Measurements from ENCODE around the gene GTF3C2.
"Not testable (repeated sequence)": the region's sequence is repeated elsewhere in the genome, so short reads cannot be mapped to it uniquely, and the experiment has no call there.

The GTF3C2 gene

DNA sequence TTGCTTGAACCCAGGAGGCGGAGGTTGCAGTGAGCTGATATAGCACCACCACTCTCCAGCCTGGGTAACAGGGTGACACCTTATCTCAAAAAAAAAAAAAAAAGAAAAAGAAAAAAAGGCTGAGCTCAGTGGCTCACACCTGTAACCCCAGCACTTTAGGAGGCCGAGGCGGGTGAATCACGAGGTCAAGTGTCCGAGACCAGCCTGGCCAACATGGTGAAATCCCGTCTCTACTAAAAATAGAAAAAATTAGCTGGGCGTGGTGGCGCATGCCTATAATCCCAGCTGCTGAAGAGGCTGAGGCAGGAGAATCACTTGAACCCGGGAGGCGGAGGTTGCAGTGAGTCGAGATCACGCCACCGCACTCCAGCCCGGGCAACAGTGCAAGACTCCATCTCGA, 36.7 kb downstream of the GTF3C2 start:
- not testable (repeated sequence) for DNase-seq

DNA sequence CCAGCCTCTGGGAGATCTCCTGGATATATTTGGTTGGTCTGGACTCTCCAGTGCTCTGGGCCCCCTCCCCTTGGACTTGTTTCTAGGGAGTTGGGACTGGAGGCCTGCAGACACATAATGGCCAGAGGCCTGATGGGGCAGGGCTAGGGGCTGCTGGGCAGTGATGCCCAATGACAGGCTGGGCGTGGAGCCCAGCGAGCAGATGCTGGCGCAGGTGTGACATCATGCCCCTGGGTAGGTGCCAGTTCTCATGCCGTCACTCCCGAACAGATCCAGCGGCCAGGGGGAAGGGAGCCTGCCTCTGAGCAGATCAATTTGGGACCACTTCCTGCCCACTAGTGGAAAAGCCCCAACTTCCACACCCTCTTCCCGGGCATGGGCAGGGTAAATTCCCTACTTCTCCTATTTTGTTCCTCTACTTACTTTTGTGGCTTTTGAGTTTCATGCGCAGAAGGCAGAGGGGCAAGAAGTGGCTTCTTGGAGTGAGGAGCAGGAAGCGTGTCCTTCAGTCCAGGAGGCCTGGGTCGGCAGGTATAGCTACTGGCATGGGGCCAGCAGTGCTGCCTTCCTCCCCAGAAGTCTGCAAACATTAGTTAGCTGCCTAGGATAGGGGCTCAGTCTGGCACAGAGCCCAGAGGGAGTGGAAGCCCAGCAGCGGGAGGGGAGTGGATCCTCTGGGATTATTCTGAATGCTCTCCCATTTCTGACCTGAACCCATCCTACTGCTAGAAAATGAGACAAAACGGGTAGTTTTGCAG, 39.7 kb downstream of the GTF3C2 start:
- DNase-seq = no peak

DNA sequence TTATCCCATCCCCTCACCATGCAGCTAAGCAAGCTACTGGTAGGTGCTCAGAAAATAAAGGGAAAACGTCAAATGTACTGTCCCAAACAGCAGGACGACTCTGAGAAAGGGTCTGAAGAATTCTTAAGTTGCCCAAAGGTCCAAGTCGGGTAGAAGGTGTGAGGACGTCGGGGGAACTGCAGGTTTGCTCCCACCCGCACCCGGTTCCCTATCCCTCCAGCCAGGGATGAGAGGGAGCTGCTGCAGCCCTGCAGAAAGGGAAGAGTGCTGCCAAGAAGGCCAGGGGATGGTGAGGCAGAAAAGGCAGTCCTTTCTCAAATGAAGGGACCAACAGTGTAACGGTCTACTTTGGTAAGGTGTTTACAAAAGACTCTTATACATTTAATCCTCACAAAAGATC, 41.4 kb downstream of the GTF3C2 start:
- no peak for DNase-seq

DNA sequence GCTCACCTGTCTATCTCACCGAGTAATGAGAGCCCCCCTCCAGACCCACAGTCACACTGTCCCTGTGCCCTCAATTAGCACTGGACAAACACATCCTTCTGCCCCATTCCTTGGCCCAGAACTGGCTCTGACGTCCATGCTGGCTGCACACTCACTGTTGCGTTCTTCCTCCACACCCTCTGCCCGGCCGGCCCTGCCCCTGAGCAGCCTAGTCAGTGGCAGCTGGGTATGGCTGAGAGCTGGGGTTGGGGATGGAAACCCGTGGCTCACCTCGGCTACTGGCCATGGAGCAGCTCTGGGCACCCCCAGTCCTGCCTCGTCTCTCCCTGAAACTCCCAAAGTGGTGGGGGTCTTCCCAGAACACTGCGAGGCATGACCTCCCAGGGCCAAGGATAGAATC, 41.9 kb downstream of the GTF3C2 start:
- DNase-seq = no peak

DNA sequence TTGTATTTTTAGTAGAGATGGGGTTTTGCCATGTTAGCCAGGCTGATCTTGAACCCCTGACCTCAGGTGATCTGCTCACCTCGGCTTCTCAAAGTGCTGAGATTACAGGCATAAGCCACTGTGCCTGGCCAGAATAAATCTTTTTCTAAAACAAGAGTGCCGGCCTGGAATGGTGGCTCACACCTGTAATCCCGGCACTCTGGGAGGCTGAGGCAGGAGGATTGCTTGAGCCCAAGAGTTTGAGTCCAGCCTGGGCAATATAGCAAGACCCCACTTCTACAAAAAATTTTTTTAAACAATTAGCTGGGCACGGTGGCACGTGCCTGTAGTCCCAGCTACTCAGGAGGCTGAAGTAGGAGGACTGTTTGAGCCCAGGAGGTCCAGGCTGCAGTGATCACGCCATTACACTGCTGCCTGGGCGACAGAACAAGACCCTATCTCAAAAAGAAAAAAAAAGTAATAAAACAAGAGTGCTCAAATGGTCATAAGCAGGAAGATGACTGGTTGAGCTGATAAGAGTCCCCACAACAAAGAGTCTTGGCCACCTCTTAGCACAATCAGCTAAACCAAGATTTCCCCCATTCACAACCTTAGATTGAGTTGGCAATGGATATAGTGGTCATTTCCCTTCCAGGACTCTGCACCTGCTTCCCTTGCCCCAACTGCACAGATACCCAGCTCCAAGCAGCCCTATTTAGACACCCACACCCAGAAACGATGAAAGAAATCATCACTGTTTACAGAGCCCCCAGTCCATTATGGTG, 42.5 kb downstream of the GTF3C2 start:
- no peak for DNase-seq

DNA sequence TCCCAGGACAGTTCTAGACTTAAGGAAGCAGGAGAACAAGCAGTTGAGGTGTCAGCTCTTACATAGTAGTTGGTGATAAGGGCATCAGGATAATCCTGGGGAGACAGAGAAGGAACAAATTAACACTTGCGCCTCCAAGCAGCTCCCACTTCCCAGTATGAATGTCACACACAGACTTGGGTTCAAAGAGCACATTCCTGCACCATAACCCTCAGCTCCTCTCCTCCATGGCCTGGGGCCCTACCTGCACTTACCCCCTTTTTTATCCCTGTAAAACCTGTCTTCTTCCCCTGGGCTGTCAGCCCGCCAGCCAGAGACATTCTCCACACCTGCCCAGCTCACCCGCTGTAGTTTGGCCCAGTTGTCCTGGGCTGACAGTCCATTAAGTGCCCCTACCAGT, 44.4 kb downstream of the GTF3C2 start:
- no peak for DNase-seq

DNA sequence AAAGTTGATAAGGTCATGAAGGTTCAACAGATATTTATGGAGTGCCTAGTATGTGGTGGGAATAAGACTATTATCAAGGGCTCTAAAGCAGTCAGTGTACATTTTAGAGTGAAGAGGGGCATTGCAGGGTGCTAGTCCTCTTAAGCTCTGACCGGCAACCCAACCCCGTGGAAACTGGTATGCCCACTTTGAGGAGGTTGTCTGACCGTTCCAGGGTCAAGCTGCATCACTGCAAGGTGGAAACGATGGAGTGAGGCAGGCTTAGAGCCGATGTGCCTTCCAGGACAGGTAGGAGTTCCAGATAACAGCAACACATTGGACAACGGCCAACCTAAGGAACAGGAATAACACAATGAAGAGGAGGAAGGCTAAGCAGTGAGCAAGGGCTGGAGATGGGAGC, 46.9 kb downstream of the GTF3C2 start:
- no peak for DNase-seq

DNA sequence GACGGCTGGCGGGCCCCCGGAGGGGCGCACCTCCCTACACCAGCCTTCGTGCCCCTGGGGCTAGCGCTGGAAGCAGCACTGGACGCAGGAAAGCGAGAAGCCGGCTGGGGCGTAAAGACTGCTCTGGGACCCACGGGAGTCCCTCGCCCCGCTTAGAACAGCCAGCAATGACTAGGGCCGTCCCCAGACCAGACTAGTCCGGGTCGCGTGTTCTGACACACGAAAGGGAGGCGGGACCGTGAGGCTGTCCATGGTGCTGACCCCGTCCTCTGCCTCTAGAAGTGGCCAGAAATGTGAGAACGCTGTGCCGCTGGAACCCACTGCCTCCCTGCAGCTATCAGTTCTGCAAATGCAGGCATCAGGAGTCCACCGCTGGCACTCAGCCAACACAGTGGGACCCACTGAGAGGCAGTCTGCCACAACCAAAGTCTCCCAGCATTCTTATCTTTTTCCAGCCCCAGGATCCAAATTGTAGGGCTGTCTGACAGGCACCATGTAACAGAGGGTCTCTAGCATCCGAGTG, 48.1 kb downstream of the GTF3C2 start, which contains the start of gene UCN:
Gene UCN, minus strand, starts transcription at position 87 of the 523 bp plus-strand sequence. CDS start 550 bp downstream, outside the sequence.
- DNase-seq = no peak

DNA sequence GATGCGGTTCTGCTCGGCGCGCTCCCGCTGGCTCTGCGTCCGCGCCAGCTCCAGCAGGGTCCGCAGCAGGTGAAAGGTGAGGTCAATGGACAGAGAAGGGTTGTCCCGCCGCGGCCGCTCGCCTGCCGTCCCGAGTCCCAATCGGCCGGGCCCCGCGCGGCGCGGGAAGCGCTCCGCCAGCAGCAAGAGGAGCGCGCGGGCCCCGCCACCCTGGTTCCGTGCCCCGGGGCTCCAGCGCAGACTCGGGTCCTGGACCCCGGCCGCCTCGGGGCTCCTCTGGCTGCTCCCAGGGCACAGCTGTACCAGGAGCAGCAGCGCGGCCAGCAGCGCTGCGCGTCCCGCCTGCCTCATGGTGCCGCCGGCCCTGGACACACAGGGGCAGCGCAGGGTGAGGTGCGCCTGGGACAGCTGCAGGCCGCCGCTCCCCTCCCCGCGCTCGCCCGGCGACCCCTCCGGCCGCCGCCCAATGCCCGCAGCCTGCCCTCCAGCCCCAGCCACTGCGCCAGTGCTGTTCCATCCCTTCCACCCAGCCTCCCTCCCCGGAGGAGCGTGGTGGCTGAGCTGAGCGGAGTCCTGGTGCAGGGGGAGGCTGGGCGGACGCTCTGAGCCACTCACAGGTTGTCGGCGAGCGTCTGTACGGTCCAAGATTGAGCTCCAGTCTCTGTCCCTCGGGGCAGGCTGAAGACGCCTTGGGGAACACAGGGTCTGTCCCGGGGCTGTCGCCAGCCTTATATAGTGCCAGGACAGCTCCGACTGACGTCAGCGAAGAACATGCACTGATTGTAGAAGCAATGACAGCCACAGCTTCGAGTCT, 48.8 kb downstream of the GTF3C2 start:
- DNase-seq = no peak

DNA sequence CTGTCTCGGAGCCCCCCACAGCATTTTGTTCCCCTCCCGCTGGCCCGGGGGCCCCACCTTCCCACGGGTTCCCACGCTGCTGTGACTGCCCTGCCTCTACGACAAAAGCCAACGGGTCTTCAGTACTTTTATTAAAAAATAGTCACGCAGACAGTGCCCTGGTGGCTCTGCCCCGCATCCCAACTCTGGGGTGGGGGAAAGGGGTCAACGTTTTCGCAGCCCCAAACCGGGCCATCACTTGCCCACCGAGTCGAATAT, 49.3 kb downstream of the GTF3C2 start:
- no peak for DNase-seq

DNA sequence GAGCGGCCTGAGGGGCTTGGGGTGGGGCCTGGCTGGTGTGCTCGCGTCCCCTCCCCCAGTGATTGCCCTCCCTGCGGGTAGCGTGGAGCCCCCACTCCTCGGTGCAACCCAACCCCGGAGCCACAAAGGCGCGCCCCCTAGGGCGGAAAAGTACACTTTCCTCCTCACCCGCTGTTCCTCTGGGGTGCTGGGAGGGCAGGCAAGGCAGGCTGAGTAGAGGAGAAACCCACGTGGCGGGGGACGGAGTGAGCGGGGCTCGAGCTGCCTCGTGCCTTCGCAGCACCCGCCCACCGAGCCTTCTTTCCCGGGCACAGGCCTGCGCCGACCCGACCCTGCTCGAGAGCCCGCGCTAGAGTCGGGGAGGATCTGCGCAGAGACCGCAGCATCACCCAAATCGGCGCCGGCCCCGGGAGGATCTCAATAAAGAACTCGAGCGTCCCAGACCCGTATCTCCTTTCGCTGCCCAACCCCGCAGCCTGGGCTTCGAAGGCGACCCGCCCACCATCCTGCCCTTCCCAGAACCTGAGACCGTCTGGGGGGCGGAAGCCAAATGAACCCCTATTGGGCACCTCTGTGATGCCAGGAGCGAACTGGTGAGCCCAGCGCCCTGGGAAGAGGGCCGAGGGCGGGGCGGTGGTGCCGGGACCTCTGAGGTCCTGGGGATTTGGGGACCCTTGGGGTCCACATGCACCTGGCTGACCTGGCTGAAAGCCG, 49.8 kb downstream of the GTF3C2 start:
- DNase-seq = peak; percentile 18 to 32

DNA sequence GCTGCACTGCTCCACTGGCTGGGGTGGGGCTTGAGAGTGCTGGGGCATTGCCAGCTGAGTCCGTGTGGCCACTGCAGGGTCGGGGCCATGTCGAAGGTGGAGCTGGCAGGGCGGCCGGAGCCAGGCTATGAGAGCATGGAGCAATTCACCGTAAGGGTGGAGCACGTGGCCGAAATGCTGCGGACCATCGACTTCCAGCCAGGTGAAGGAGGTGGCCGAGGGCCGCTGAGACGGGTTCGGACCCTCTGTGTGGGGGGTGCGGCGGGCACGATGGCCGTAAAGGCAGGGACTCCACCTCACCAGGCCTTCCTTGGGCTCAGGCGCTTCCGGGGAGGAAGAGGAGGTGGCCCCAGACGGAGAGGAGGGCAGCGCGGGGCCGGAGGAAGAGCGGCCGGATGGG, 50.4 kb downstream of the GTF3C2 start:
- DNase-seq = no peak

DNA sequence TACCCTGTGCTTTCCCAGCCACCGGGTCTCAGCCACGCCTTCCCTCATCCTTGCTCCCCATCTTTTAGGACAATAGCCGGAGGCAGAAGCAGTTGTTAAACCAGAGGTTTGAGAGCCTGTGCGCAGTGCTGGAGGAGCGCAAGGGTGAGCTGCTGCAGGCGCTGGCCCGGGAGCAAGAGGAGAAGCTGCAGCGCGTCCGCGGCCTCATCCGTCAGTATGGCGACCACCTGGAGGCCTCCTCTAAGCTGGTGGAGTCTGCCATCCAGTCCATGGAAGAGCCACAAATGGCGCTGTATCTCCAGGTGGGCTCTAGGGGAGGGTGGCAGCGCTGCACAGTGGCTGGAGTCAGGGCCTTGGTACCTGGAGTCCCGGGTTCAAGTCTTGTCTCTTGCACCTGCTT, 51.0 kb downstream of the GTF3C2 start:
- DNase-seq = no peak

DNA sequence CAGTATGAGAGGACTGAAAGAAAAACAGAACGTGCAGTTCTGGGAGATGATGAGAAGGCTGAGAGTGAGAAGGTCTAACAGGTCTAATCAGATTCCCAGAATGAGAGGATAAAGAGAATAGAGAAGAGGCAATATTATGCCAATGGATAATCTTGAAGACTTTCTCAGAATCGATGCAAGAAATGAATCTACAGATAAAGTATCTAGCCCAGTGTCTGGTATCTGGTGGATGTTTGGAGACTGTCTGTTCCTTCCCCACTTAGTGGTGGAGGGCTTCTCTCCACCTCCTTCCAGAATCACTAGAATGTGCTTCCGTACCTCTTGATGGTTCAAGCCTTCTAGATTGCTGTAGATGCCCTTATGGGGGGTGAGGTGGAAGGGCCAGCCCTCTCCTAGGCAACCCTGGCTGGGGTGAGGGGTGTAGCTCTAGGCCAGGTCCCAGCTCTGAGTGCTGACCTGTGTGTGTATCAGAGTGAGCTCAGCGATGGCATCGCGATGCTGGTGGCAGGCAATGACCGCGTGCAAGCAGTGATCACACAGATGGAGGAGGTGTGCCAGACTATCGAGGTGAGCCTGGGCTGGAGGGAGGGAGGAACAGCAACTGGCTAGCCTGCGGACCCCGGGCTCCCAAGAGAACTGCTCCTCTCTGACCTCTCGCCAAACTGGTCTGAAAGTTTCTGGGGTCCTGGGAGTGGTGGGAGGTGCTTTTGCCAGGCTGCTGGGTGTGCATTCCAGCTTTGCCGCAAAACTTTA, 51.9 kb downstream of the GTF3C2 start:
- no peak for DNase-seq

DNA sequence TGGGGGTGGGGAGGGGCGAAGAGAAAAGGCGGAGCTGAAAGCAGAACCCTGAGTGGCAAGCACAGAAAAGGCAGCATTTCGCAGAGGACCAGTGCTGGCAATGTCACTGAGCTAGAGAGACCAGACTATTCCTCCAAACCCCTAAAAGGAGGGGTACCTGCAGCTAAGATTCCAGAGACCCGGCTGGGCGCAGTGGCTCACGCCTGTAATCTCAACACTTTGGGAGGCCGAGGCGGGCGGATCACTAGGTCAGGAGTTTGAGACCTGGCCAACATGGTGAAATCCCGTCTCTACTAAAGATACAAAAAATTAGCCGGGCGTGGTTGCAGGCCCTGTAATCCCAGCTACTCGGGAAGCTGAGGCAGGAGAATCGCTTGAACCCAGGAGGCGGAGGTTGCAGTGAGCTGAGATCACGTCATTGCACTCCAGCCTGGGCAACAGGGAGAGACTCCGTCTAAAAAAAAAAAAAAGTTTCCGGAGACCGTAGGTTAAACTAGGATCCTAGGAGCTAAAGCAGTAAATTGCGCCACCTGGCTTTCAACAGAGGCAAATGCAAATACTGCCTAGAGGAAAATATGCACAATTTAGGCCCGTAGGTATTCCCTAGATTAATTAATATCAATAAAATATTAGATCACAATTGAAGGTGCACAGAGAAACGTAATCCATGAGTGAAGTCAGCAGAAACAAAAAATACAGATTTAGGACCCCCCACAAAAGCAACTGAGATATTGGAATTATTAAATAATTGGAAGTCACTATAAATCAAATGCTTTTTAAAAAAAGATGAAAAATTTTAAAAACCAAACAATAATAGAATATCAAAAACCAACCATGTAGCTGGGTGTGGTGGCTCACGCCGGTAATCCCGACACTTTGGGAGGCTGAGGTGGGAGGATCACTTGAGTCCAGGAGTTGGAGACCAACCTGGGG, 53.2 kb downstream of the GTF3C2 start:
- peak; percentile 34 to 45 for DNase-seq

DNA sequence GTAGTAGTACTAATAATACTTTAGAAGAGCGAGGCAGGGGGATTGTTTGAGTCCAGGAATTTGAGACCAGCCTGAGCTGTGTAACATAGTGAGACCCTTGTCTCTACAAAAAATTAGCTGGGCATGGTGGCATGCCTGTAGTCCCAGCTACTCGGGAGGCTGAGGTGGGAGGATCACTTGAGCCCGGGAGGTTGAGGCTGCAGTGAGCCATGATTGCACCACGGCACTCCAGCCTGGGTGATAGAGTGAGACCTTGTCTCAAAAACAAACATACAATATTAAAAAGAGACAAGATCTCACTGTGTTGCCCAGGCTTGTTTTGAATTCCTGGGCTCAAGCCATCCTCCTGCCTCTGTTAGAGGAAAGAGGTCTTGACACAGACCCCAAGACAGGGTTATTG, 56.0 kb downstream of the GTF3C2 start:
- not testable (repeated sequence) for DNase-seq

DNA sequence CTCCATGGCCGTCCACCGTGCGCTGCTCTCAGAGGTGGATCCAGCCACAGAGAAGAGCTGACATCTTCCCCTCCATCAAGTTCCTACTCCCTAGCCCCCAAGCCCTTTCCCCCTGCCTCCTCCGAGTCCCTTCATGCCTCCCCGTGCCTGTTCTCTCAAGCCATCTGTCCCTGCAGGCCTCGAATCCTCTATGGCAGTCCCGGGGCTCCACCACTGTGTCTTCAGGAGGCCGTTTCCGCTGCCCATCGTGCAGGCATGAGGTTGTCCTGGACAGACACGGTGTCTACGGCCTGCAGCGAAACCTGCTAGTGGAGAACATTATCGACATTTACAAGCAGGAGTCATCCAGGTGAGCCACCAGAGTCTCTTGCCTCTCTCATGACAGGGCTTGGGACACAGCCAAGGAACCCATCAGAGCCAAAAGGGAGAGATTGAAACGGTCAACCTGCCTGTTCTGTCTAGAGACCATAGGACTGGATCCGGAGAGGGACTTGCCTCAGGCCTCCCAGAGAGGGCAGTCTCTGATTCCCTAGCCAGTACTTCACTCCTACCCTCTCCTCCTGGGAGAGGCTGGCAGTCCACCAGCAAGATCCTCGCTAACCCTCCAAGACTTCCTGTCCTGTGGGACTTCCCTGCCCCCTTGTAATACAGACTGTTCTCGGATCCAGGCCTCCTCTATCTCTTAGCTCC, 58.0 kb downstream of the GTF3C2 start:
- DNase-seq = no peak

DNA sequence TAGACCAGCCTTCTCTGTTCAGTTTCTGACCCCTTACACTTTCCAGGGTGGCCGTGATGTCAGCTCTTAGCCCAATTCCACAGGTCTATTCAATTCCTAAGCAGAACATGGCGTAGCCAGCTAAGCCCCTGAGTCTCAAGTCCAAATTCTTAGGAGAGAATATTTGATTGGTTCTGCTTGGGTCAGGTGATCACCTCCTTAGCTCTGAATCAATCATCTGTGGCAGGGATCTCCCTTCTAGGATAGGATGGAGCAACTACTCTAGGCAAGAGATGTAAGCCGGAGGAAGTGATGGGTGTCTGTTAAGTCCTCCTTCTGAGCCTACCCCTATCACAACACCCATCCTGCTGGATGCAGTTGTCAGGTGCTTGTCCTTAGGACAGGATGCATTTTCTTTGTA, 59.4 kb downstream of the GTF3C2 start:
- DNase-seq = no peak

DNA sequence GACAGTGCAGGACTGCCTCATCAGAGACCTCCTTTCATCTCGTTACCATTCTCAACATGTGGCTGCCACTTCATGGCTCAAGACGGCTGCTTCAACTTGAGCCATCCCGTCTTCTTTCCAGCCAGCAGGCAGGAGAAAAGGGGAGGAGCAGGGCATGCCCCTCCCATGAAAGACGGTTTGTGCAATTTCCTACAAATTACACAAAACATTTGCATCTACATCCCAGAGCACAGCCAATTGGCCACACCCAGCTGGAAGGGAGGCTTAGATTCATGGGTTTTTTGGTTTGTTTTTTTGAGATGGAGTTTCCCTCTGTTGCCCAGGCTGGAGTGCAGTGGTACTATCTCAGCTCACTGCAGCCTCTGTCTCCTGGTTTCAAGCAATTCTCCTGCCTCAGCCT, 60.1 kb downstream of the GTF3C2 start:
- DNase-seq = no peak

DNA sequence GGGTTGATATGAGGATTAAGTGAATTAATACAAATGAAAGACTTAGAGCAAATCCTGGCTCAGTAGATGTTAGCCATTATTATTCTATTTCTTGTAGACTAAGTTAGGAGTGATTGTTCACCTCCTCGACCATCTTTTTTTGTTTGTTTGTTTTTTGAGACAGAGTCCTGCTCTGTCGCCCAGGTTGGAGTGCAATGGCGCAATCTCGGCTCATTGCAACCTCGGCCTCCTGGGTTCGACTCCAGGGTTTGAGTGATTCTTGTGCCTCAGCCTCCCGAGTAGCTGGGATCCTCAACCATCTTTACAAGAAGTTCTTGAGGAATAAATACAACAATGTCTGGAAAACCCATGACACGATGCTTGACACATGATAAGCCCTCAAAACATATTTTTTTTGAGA, 61.6 kb downstream of the GTF3C2 start:
- no peak for DNase-seq
